Thyroid gland (tissue), 4 donors: ENCODE data around the gene AGK. TPM values are rescaled to one million over a fixed set of nuclear protein-coding genes. Genes with fewer than 3 reads are reported as not detected.

Source experiments
- DNase-seq, 2 donors: peaks; one replicate each; pipeline ENCODE4 v3.0.0-alpha.2; 2019
- H3K27ac ChIP-seq, 3 donors: fragments of 200-600 bp; sonication (generic); 1 replicate in 2 of 3; 2 replicates in 1 of 3; pipeline ENCODE4 v1.5.1; 2016 to 2019; ENCODE audit warnings: mild to moderate bottlenecking in 1 of 3, moderate library complexity in 1 of 3
- H3K27me3 ChIP-seq: fragments of 200-600 bp; sonication (generic); one replicate; pipeline ENCODE4 v1.5.1; 2019
- H3K36me3 ChIP-seq, 2 donors: fragments of 200-600 bp; sonication (generic); one replicate each; pipeline ENCODE4 v1.5.1; 2016 to 2019
- H3K4me1 ChIP-seq, 2 donors: fragments of 200-600 bp; sonication (generic); one replicate each; pipeline ENCODE4 v1.5.1; 2017 to 2019
- H3K4me3 ChIP-seq, 3 donors: fragments of 200-600 bp; sonication (generic); replicated peaks in 1 of 3; 1 replicate in 2 of 3; 2 replicates in 1 of 3; pipeline ENCODE4 v1.5.1; 2016; ENCODE audit warnings: mild to moderate bottlenecking in 1 of 3
- H3K9me3 ChIP-seq: fragments of 200-600 bp; sonication (generic); one replicate; pipeline ENCODE4 v1.5.1; 2017
- CTCF ChIP-seq, 6 experiments: fragments of 200-600 bp in 3 of 6; fragments of 450-650 bp in 3 of 6; sonication (generic) in 3 of 6; IDR thresholded peaks; one replicate each; pipeline ENCODE4 v1.5.1; 2016 to 2019; ENCODE audit warnings: antibody characterized with exemption in 6 of 6, mild to moderate bottlenecking in 2 of 6, inconsistent platforms in 1 of 6, moderate library complexity in 1 of 6
- POLR2A ChIP-seq, 2 donors: fragments of 450-650 bp; IDR thresholded peaks; one replicate each; pipeline ENCODE4 v1.6.1; 2017; ENCODE audit warnings: antibody characterized with exemption in 2 of 2, mild to moderate bottlenecking in 2 of 2, moderate library complexity in 1 of 2
- WGBS, 2 donors: methylation state at CpG; one replicate each; pipeline ENCODE4 v1.1.5; 2017; 5-methylcytosine and 5-hydroxymethylcytosine counted together
- intact Hi-C: fragments of 100-400 bp; cut with DNase I; formaldehyde crosslinking; loops from one replicate; pipeline ENCODE4 v1.15.1; 2023
- total RNA-seq, 4 donors: library from RNA; depleted of rRNA; stranded (reverse); fragments of >200 nt; gene quantifications; one replicate each; pipeline ENCODE4 v1.2.3, GENCODE V29; 2016

Gene AGK
- total RNA-seq, 4 donors from 2014 or later = 28.2 to 36.7 (median 32.2) TPM

- Histone ChIP-seq H3K9me3 (no peaks in the 10 kb centered on the region), H3K4me1 (peaks cover 13 to 37% of the 10 kb centered on the region in 2 donors), H3K27ac (peak overlapping the region; percentile 75 to 90 (median 78)), H3K36me3 (no peaks in the 10 kb centered on the region), H3K4me3 (peak overlapping the region in 2 of 3 donors; percentile 26 to 75), H3K27me3 (no peaks in the 10 kb centered on the region)
- intact Hi-C loops = loop anchor here (5.0 kb wide), 1 partner anchor 34 kb away; no protein-coding TSS in a partner anchor
- peak; percentile 10 to 18 for DNase-seq
- TF ChIP-seq POLR2A (IDR thresholded peaks at IDR 0.05) = no peak
- WGBS, 2 donors = 20 to 25% methylated on average over 15 to 19 of the region's 20 CpGs
Measured at GRCh38 chr7:141700848-141701371, 149.7 kb downstream of the AGK start.

- H3K4me1 ChIP-seq = peaks cover 7 to 30% of the 10 kb centered on the region in 2 donors
- H3K9me3 ChIP-seq = no peaks in the 10 kb centered on the region
- peak; percentile 56 to 64 for DNase-seq
- H3K4me3 ChIP-seq = peak overlapping the region in 2 of 3 donors; percentile 75 to 91
- H3K27me3 ChIP-seq = no peaks in the 10 kb centered on the region
- peak overlapping the region; percentile 75 to 90 (median 78) for H3K27ac ChIP-seq
- peak in 1 of 2 donors; percentile 1 for TF ChIP-seq POLR2A (IDR thresholded peaks at IDR 0.05)
- no peak for TF ChIP-seq CTCF (IDR thresholded peaks at IDR 0.05)
- intact Hi-C loops = loop anchor here (5.0 kb wide), 1 partner anchor 34 kb away; no protein-coding TSS in a partner anchor
- WGBS, 2 donors = 0% methylated on average over 5 to 15 of the region's 59 CpGs
- no peaks in the 10 kb centered on the region for H3K36me3 ChIP-seq
Measured at GRCh38 chr7:141701489-141702046, 150.4 kb downstream of the AGK start.

GRCh38 chr7:141702047-141702567 lies 150.9 kb downstream of the AGK start, which contains the start of gene DENND11:
TSS of gene DENND11 (minus strand) at chr7:141702166. CDS start at chr7:141702153, 13 bp downstream.
- peak in 1 of 2 donors; percentile 63 for TF ChIP-seq POLR2A (IDR thresholded peaks at IDR 0.05)
- peak in 1 of 6 experiments; percentile 2 for TF ChIP-seq CTCF (IDR thresholded peaks at IDR 0.05)
- no peaks in the 10 kb centered on the region for H3K9me3 ChIP-seq
- H3K27me3 ChIP-seq = no peaks in the 10 kb centered on the region
- H3K4me1 ChIP-seq = peaks cover 6 to 25% of the 10 kb centered on the region in 2 donors
- H3K4me3 ChIP-seq = peak within 1 kb of the TSS in 2 of 3 donors; percentile 75 to 91
- peak; percentile 71 to 72 for DNase-seq
- WGBS, 2 donors = 0% methylated on average over 8 to 9 of the region's 62 CpGs
- peak within 1 kb of the TSS; percentile 75 to 90 (median 80) for H3K27ac ChIP-seq
- intact Hi-C loops = loop anchor here (5.0 kb wide), 1 partner anchor 35 kb away; no protein-coding TSS in a partner anchor
- no peaks in the 10 kb centered on the region for H3K36me3 ChIP-seq

- H3K27ac ChIP-seq = peak overlapping the region in 2 of 3 donors; percentile 52 to 77
Measured at GRCh38 chr7:141702892-141703291, 151.7 kb downstream of the AGK start.

More at GRCh38 chr7:141702892-141703291, 151.7 kb downstream of the AGK start:
- TF ChIP-seq POLR2A (IDR thresholded peaks at IDR 0.05) (no peak), CTCF (IDR thresholded peaks at IDR 0.05) (no peak)
- Histone ChIP-seq H3K27me3 (no peaks in the 10 kb centered on the region), H3K4me3 (no peak overlapping the region), H3K4me1 (peaks cover 6 to 18% of the 10 kb centered on the region in 2 donors), H3K36me3 (no peaks in the 10 kb centered on the region), H3K9me3 (no peaks in the 10 kb centered on the region)
- no peak for DNase-seq
- 83 to 84% methylated on average over 4 of the region's 4 CpGs for WGBS, 2 donors
- intact Hi-C loops = loop anchor here (5.0 kb wide), 1 partner anchor 36 kb away; no protein-coding TSS in a partner anchor
